ENCODE data around the gene SUGCT.
"Not testable (repeated sequence)": the region's sequence is repeated elsewhere in the genome, so short reads cannot be mapped to it uniquely, and the experiment has no call there.

Gene SUGCT

DNA sequence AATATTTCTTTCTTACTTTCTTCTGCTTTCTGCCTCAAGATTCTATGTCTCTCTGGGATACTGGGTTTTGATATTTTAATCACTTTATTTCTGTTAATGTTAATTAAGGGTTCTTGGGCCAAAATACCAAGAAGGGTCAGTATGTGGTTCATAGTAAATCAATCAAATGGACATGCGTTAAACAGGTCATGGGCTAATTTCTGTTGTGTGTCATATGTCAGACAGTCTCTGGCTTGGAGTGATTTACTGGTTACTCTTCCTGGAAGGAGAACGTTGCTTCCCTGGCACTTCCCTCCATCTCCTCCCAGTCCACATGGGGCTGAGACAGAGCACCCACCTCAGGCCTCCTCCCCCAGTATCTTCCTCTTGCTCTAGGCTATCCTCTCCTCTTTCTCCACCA is 489.1 kb downstream of the SUGCT start:
- no peak overlapping the region for H3K4me3 ChIP-seq (replicated peaks; ENCODE audit: low read depth, low read length)
- no peak for DNase-seq (ENCODE audit: extremely low read depth, low read depth)
- TF ChIP-seq, protein P1, sequence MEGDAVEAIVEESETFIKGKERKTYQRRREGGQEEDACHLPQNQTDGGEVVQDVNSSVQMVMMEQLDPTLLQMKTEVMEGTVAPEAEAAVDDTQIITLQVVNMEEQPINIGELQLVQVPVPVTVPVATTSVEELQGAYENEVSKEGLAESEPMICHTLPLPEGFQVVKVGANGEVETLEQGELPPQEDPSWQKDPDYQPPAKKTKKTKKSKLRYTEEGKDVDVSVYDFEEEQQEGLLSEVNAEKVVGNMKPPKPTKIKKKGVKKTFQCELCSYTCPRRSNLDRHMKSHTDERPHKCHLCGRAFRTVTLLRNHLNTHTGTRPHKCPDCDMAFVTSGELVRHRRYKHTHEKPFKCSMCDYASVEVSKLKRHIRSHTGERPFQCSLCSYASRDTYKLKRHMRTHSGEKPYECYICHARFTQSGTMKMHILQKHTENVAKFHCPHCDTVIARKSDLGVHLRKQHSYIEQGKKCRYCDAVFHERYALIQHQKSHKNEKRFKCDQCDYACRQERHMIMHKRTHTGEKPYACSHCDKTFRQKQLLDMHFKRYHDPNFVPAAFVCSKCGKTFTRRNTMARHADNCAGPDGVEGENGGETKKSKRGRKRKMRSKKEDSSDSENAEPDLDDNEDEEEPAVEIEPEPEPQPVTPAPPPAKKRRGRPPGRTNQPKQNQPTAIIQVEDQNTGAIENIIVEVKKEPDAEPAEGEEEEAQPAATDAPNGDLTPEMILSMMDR (IDR thresholded peaks at IDR 0.05; ENCODE audit: low read depth, low read length, missing control alignments) = no peak

DNA sequence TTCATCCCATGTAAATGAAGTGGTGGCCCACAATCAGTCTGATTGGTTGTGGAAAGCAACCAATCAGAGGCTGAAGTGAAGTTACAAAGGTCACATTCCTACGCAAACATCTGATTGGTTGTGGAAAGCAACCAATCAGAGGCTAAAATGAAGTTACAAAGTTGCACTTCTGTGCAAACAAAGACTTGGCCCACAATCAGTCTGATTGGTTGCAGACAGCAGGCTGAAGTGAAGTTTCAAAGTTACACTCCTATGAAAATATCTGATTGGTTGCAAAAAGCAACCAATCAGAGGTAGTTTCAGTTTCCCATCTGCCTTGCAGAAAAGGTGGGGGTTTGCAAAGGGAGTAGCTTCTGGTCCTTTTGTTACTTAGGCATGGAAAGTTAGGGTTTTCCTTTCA is 492.6 kb downstream of the SUGCT start:
- not testable (repeated sequence) for DNase-seq (ENCODE audit: extremely low read depth, low read depth); H3K4me3 ChIP-seq (replicated peaks; ENCODE audit: low read depth, low read length)

DNA sequence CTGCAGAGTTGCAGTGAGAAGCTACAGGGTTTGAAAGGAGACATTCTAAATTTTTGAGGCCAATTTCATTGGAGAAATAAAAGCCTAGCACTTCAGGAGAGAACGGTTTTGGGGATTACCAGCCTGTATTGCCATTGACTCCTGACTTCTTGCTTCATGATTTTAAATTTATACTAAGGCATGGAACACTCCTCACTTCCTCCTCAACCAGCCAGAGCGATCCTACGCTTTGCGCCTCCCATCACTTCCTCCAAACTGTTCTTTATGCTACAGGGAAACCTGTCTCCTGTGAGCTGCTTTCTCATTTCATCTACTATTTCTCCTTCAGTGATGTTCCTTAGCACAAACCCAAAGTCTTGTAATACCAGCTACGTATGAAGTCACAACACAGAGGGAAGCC is 495.1 kb downstream of the SUGCT start:
- DNase-seq (ENCODE audit: extremely low read depth, low read depth) = no peak
- no peak overlapping the region for H3K4me3 ChIP-seq (replicated peaks; ENCODE audit: low read depth, low read length)
- TF ChIP-seq, protein P1 (IDR thresholded peaks at IDR 0.05; ENCODE audit: low read depth, low read length, missing control alignments) = no peak

DNA sequence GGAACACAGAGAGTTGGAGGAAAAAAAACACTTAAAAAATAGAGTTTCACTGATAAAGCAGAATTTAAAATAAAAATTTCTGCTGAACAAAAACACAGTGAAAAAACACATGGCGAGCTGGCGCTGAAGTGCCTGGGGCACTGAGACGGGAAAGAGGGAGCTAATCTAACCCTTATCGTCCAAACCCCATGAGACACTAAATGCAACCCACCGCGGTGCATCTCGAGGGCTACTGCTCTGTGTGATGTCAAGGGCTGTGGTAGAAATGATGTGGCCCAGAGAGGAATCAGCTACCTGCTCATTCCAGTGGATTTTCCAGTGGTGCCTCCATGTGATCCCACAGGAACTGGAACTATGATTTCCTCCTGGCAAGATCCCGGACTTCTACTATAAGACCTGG is 499.3 kb downstream of the SUGCT start:
- no peak for DNase-seq (ENCODE audit: extremely low read depth, low read depth)

GRCh38 chr7:40638545-40639320 is 503.9 kb downstream of the SUGCT start:
- TF ChIP-seq, protein P1 (IDR thresholded peaks at IDR 0.05; ENCODE audit: low read depth, low read length, missing control alignments) = no peak
- no peak for DNase-seq (ENCODE audit: extremely low read depth, low read depth)
- no peak overlapping the region for H3K4me3 ChIP-seq (replicated peaks; ENCODE audit: low read depth, low read length)

More for the DNA sequence above, 499.3 kb downstream of the SUGCT start:
- TF ChIP-seq, protein P1 (IDR thresholded peaks at IDR 0.05; ENCODE audit: low read depth, low read length, missing control alignments) = no peak
- H3K4me3 ChIP-seq (replicated peaks; ENCODE audit: low read depth, low read length) = no peak overlapping the region

GRCh38 chr7:40640566-40640965 is 505.8 kb downstream of the SUGCT start:
- H3K4me3 ChIP-seq (replicated peaks; ENCODE audit: low read depth, low read length) = no peak overlapping the region
- TF ChIP-seq, protein P1 (IDR thresholded peaks at IDR 0.05; ENCODE audit: low read depth, low read length, missing control alignments) = no peak
- DNase-seq (ENCODE audit: extremely low read depth, low read depth) = no peak

DNA sequence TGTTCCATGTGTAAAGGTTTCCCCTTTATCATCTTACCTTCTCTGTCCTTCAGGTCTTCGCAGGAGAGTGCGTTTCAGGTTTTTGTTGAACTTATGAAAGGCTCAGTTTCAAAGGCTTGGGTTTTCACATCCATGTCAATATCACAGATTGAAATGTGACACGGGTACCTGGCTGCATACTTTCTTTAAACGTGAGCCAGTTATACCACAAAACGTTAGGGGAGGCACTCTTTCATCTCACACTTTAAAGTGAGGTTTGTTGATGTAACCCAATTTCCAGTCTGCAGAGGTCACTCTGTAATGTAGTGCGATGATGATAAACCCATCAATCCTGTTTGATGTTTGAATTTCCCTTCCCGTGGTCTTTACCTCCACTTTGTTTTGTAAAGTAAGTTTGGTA is 506.9 kb downstream of the SUGCT start:
- TF ChIP-seq, protein P1 (IDR thresholded peaks at IDR 0.05; ENCODE audit: low read depth, low read length, missing control alignments) = no peak
- H3K4me3 ChIP-seq (replicated peaks; ENCODE audit: low read depth, low read length) = no peak overlapping the region
- no peak for DNase-seq (ENCODE audit: extremely low read depth, low read depth)
